GM12891 (cell line): ENCODE results near the gene WBP1L.

ENCODE experiments used
- DNase-seq: peaks from one replicate; pipeline ENCODE4 v3.0.0; 2011; ENCODE audit warnings: low spot score; ENCODE audit not compliant: insufficient read length
- FAIRE-seq: peaks from 2 replicates; lab custom pipeline; 2011; peaks lifted over from hg19 to GRCh38; lab: Jason Lieb, UNC
- PAX5 ChIP-seq: IDR thresholded peaks from 2 replicates; pipeline ENCODE4 v1.6.1; 2011; ENCODE audit warnings: low read length, moderate library complexity, mild to moderate bottlenecking; ENCODE audit not compliant: insufficient read depth, severe bottlenecking
- POLR2A ChIP-seq: IDR thresholded peaks from 2 replicates; pipeline ENCODE4 v1.6.1; 2011; ENCODE audit warnings: low read depth, low read length, control low read depth
- POLR2AphosphoS5 ChIP-seq: IDR thresholded peaks from 2 replicates; pipeline ENCODE4 v1.6.1; 2011; ENCODE audit warnings: low read depth, low read length, control low read depth
- POU2F2 ChIP-seq: IDR thresholded peaks from 2 replicates; pipeline ENCODE4 v1.6.1; 2011; ENCODE audit warnings: low read depth, mild to moderate bottlenecking, control low read depth, low read length, moderate library complexity
- SPI1 ChIP-seq: IDR thresholded peaks from 2 replicates; pipeline ENCODE4 v1.6.1; 2011; ENCODE audit warnings: low read depth, low read length, control low read depth
- TAF1 ChIP-seq: IDR thresholded peaks from 2 replicates; pipeline ENCODE4 v1.6.1; 2011; ENCODE audit warnings: low read depth, low read length, control low read depth

WBP1L gene

GRCh38 chr10:102804382-102805055, 60.8 kb downstream of the WBP1L start:
- no peak for TF ChIP-seq POLR2A
- no peak for TF ChIP-seq POU2F2
- TF ChIP-seq PAX5 = no peak
- no peak for TF ChIP-seq TAF1
- TF ChIP-seq POLR2AphosphoS5 = no peak
- TF ChIP-seq SPI1 = no peak
- peak; percentile 45 for FAIRE-seq

GRCh38 chr10:102808380-102808779, 64.6 kb downstream of the WBP1L start:
- no peak for TF ChIP-seq TAF1
- TF ChIP-seq POLR2A = no peak
- no peak for TF ChIP-seq POU2F2
- TF ChIP-seq PAX5 = no peak
- TF ChIP-seq POLR2AphosphoS5 = no peak
- no peak for TF ChIP-seq SPI1
- DNase-seq (no peak), FAIRE-seq (no peak)

More at GRCh38 chr10:102804382-102805055, 60.8 kb downstream of the WBP1L start:
- no peak for DNase-seq

- no peak for DNase-seq
- no peak for FAIRE-seq
- TF ChIP-seq PAX5 (no peak), TAF1 (no peak)
Observed at GRCh38 chr10:102811346-102811745, 67.6 kb downstream of the WBP1L start.

- peak; percentile 87 for FAIRE-seq
- TF ChIP-seq TAF1 (no peak), SPI1 (peak; percentile 84), POLR2AphosphoS5 (no peak), POU2F2 (no peak), POLR2A (no peak)
- DNase-seq = no peak
Observed at GRCh38 chr10:102812231-102812876, 68.6 kb downstream of the WBP1L start.

GRCh38 chr10:102813017-102813541, 69.3 kb downstream of the WBP1L start:
- FAIRE-seq = no peak
- DNase-seq = no peak
- TF ChIP-seq TAF1 (no peak), POLR2AphosphoS5 (no peak), POLR2A (no peak), PAX5 (no peak), POU2F2 (no peak), SPI1 (no peak)

GRCh38 chr10:102813734-102814452, 70.1 kb downstream of the WBP1L start:
- DNase-seq (no peak), FAIRE-seq (no peak)
- TF ChIP-seq POLR2A (no peak), PAX5 (no peak), POU2F2 (no peak), TAF1 (no peak), POLR2AphosphoS5 (no peak), SPI1 (no peak)

GRCh38 chr10:102814453-102814871, 70.7 kb downstream of the WBP1L start:
- no peak for TF ChIP-seq POU2F2
- TF ChIP-seq SPI1 = no peak
- no peak for TF ChIP-seq PAX5
- no peak for TF ChIP-seq POLR2AphosphoS5
- TF ChIP-seq TAF1 = no peak
- TF ChIP-seq POLR2A = no peak
- DNase-seq = no peak
- no peak for FAIRE-seq

GRCh38 chr10:102814873-102815661, 71.3 kb downstream of the WBP1L start:
- peak; percentile 41 for FAIRE-seq
- TF ChIP-seq TAF1 (no peak), PAX5 (no peak), POLR2AphosphoS5 (no peak), SPI1 (no peak)
- no peak for DNase-seq
